HEK293 (cell line): ENCODE results near the gene KLHL15.

Experiments
- EGR2 ChIP-seq: fragments of 450-650 bp; formaldehyde crosslinking; IDR thresholded peaks from 2 replicates; pipeline ENCODE4 v1.5.1; 2016; ENCODE audit warnings: low read depth, missing biosample characterization, missing genetic modification characterization
- FEZF1 ChIP-seq: fragments of 450-650 bp; formaldehyde crosslinking; IDR thresholded peaks from 2 replicates; pipeline ENCODE4 v1.5.1; 2016; ENCODE audit warnings: missing biosample characterization, missing genetic modification characterization
- GLIS1 ChIP-seq: fragments of 450-650 bp; formaldehyde crosslinking; IDR thresholded peaks from 2 replicates; pipeline ENCODE4 v1.5.1; 2016; ENCODE audit warnings: missing biosample characterization, missing genetic modification characterization
- KLF1 ChIP-seq: fragments of 450-650 bp; formaldehyde crosslinking; IDR thresholded peaks from 2 replicates; pipeline ENCODE4 v1.5.1; 2016; ENCODE audit warnings: missing biosample characterization, missing genetic modification characterization
- WT1 ChIP-seq: fragments of 450-650 bp; formaldehyde crosslinking; IDR thresholded peaks from 2 replicates; pipeline ENCODE4 v1.5.1; 2016; ENCODE audit warnings: missing biosample characterization, missing genetic modification characterization
- ZBTB17 ChIP-seq: fragments of 450-650 bp; formaldehyde crosslinking; IDR thresholded peaks from 2 replicates; pipeline ENCODE4 v1.5.1; 2016; ENCODE audit warnings: missing biosample characterization, missing genetic modification characterization
- ZEB2 ChIP-seq: fragments of 450-650 bp; formaldehyde crosslinking; IDR thresholded peaks from 2 replicates; pipeline ENCODE4 v1.5.1; 2016; ENCODE audit warnings: missing biosample characterization, missing genetic modification characterization
- ZFP3 ChIP-seq: fragments of 450-650 bp; formaldehyde crosslinking; IDR thresholded peaks from 2 replicates; pipeline ENCODE4 v1.5.1; 2016; ENCODE audit warnings: low read depth, missing biosample characterization, missing genetic modification characterization
- ZFP69B ChIP-seq: fragments of 450-650 bp; formaldehyde crosslinking; IDR thresholded peaks from 2 replicates; pipeline ENCODE4 v1.5.1; 2016; ENCODE audit warnings: missing biosample characterization, missing genetic modification characterization
- ZNF121 ChIP-seq: fragments of 450-650 bp; formaldehyde crosslinking; IDR thresholded peaks from 2 replicates; pipeline ENCODE4 v1.5.1; 2016; ENCODE audit warnings: missing biosample characterization, missing genetic modification characterization
- ZNF211 ChIP-seq: fragments of 450-650 bp; formaldehyde crosslinking; IDR thresholded peaks from 2 replicates; pipeline ENCODE4 v1.5.1; 2016; ENCODE audit warnings: low read depth, missing biosample characterization, missing genetic modification characterization
- ZNF221 ChIP-seq: fragments of 450-650 bp; formaldehyde crosslinking; IDR thresholded peaks from 2 replicates; pipeline ENCODE4 v1.5.1; 2017; ENCODE audit warnings: missing biosample characterization, missing genetic modification characterization, borderline replicate concordance
- ZNF266 ChIP-seq: fragments of 450-650 bp; formaldehyde crosslinking; IDR thresholded peaks from 2 replicates; pipeline ENCODE4 v1.5.1; 2016; ENCODE audit warnings: missing biosample characterization, missing genetic modification characterization, low read depth
- ZNF426 ChIP-seq: fragments of 450-650 bp; formaldehyde crosslinking; IDR thresholded peaks from 2 replicates; pipeline ENCODE4 v1.5.1; 2017; ENCODE audit warnings: missing biosample characterization, missing genetic modification characterization, mild to moderate bottlenecking, inconsistent platforms, moderate library complexity
- ZNF510 ChIP-seq: fragments of 450-650 bp; formaldehyde crosslinking; IDR thresholded peaks from 2 replicates; pipeline ENCODE4 v1.5.1; 2018; ENCODE audit warnings: mild to moderate bottlenecking, missing genetic modification characterization, missing biosample characterization; ENCODE audit not compliant: insufficient replicate concordance
- ZNF521 ChIP-seq: fragments of 450-650 bp; formaldehyde crosslinking; IDR thresholded peaks from 2 replicates; pipeline ENCODE4 v1.5.1; 2017; ENCODE audit warnings: missing biosample characterization, mild to moderate bottlenecking, missing genetic modification characterization
- ZNF629 ChIP-seq: fragments of 450-650 bp; formaldehyde crosslinking; IDR thresholded peaks from 2 replicates; pipeline ENCODE4 v1.5.1; 2017; ENCODE audit warnings: missing biosample characterization, missing genetic modification characterization
- TF ChIP-seq, protein P1 (sequence below): fragments of 450-650 bp; formaldehyde crosslinking; IDR thresholded peaks from 2 replicates; pipeline ENCODE4 v1.5.1; 2017; ENCODE audit warnings: missing biosample characterization, missing genetic modification characterization
- TF ChIP-seq, protein P2 (sequence below): fragments of 450-650 bp; formaldehyde crosslinking; IDR thresholded peaks from 2 replicates; pipeline ENCODE4 v1.5.1; 2016; ENCODE audit warnings: missing biosample characterization, missing genetic modification characterization, borderline replicate concordance
- TF ChIP-seq, protein P3 (sequence below): fragments of 450-650 bp; formaldehyde crosslinking; IDR thresholded peaks from 2 replicates; pipeline ENCODE4; 2016; ENCODE audit warnings: missing biosample characterization, missing genetic modification characterization
- TF ChIP-seq, protein P4 (sequence below): fragments of 450-650 bp; formaldehyde crosslinking; IDR thresholded peaks from 2 replicates; pipeline ENCODE4 v1.5.1; 2016; ENCODE audit warnings: missing biosample characterization, missing genetic modification characterization, low read depth
- TF ChIP-seq, protein P5 (sequence below): fragments of 450-650 bp; formaldehyde crosslinking; IDR thresholded peaks from 2 replicates; pipeline ENCODE4 v1.5.1; 2016; ENCODE audit warnings: missing biosample characterization, missing genetic modification characterization
- TF ChIP-seq, protein P6 (sequence below): fragments of 450-650 bp; formaldehyde crosslinking; IDR thresholded peaks from 2 replicates; pipeline ENCODE4 v1.5.1; 2016; ENCODE audit warnings: missing biosample characterization, missing genetic modification characterization
- TF ChIP-seq, protein P7 (sequence below): fragments of 450-650 bp; formaldehyde crosslinking; IDR thresholded peaks from 2 replicates; pipeline ENCODE4 v1.5.1; 2016; ENCODE audit warnings: missing biosample characterization, missing genetic modification characterization

KLHL15 gene

DNA sequence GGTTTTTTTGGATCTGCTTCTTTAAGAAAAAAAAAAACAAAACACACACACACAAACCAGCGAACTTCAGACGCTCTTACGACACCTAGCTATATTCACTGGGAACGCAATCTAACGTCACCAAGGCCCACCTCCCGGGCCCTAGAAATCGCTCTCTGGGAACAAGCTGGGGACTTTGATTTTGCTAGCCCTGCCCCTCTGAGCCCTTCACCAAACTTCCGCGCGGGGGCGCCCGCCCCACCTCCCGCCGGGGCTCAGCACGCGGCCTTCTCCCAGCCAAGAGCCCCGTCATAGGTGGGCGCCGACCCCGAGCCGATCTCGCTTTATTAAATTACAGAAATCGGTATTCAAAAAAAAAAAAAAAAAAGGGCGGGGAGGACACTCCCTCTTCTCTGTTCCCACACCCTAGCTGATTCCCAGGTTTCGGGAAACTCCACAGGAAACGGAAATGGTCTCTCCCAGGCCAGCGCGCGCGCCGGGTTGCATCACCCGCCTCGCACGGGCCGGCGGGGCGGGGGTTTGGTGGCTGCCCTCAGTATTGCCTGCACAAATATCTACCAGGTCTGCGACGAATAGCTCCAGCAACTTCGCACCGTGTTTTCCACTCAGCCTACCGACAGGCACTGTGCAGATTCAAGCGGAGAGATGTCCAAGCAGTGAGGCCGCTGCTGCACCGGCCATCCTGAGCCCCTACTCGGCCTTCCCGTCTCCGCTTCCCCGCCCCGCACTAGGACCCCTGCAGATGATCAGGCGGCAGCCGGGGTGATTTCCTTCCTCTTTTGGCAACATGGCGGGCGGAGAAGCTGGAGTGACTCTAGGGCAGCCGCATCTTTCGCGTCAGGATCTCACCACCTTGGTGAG, 27.4 kb upstream of the KLHL15 start, which contains the start of gene EIF2S3 (continued):
- no peak for TF ChIP-seq ZNF426 (tag by site-specific recombination)
- peak; percentile 67 for TF ChIP-seq GLIS1
- no peak for TF ChIP-seq ZNF221 (tag by site-specific recombination)
- TF ChIP-seq, protein P1, sequence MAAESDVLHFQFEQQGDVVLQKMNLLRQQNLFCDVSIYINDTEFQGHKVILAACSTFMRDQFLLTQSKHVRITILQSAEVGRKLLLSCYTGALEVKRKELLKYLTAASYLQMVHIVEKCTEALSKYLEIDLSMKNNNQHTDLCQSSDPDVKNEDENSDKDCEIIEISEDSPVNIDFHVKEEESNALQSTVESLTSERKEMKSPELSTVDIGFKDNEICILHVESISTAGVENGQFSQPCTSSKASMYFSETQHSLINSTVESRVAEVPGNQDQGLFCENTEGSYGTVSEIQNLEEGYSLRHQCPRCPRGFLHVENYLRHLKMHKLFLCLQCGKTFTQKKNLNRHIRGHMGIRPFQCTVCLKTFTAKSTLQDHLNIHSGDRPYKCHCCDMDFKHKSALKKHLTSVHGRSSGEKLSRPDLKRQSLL (tag by site-specific recombination), result no peak
- TF ChIP-seq ZBTB17 (tag by site-specific recombination), result peak; percentile 97
- peak; percentile 89 for TF ChIP-seq WT1 (tag by site-specific recombination)
- peak; percentile 65 for TF ChIP-seq EGR2 (tag by site-specific recombination)
- TF ChIP-seq, protein P2, sequence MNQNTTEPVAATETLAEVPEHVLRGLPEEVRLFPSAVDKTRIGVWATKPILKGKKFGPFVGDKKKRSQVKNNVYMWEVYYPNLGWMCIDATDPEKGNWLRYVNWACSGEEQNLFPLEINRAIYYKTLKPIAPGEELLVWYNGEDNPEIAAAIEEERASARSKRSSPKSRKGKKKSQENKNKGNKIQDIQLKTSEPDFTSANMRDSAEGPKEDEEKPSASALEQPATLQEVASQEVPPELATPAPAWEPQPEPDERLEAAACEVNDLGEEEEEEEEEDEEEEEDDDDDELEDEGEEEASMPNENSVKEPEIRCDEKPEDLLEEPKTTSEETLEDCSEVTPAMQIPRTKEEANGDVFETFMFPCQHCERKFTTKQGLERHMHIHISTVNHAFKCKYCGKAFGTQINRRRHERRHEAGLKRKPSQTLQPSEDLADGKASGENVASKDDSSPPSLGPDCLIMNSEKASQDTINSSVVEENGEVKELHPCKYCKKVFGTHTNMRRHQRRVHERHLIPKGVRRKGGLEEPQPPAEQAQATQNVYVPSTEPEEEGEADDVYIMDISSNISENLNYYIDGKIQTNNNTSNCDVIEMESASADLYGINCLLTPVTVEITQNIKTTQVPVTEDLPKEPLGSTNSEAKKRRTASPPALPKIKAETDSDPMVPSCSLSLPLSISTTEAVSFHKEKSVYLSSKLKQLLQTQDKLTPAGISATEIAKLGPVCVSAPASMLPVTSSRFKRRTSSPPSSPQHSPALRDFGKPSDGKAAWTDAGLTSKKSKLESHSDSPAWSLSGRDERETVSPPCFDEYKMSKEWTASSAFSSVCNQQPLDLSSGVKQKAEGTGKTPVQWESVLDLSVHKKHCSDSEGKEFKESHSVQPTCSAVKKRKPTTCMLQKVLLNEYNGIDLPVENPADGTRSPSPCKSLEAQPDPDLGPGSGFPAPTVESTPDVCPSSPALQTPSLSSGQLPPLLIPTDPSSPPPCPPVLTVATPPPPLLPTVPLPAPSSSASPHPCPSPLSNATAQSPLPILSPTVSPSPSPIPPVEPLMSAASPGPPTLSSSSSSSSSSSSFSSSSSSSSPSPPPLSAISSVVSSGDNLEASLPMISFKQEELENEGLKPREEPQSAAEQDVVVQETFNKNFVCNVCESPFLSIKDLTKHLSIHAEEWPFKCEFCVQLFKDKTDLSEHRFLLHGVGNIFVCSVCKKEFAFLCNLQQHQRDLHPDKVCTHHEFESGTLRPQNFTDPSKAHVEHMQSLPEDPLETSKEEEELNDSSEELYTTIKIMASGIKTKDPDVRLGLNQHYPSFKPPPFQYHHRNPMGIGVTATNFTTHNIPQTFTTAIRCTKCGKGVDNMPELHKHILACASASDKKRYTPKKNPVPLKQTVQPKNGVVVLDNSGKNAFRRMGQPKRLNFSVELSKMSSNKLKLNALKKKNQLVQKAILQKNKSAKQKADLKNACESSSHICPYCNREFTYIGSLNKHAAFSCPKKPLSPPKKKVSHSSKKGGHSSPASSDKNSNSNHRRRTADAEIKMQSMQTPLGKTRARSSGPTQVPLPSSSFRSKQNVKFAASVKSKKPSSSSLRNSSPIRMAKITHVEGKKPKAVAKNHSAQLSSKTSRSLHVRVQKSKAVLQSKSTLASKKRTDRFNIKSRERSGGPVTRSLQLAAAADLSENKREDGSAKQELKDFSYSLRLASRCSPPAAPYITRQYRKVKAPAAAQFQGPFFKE (tag by site-specific recombination), result no peak; the same call in 1 of the 2 replicates
- peak; percentile 15; the same call in 1 of the 2 replicates for TF ChIP-seq ZFP69B
- TF ChIP-seq, protein P3, sequence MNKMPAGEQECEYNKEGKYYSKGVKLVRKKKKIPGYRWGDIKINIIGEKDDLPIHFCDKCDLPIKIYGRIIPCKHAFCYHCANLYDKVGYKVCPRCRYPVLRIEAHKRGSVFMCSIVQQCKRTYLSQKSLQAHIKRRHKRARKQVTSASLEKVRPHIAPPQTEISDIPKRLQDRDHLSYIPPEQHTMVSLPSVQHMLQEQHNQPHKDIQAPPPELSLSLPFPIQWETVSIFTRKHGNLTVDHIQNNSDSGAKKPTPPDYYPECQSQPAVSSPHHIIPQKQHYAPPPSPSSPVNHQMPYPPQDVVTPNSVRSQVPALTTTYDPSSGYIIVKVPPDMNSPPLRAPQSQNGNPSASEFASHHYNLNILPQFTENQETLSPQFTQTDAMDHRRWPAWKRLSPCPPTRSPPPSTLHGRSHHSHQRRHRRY, result no peak
- TF ChIP-seq ZEB2, result peak; percentile 99
- TF ChIP-seq, protein P4, sequence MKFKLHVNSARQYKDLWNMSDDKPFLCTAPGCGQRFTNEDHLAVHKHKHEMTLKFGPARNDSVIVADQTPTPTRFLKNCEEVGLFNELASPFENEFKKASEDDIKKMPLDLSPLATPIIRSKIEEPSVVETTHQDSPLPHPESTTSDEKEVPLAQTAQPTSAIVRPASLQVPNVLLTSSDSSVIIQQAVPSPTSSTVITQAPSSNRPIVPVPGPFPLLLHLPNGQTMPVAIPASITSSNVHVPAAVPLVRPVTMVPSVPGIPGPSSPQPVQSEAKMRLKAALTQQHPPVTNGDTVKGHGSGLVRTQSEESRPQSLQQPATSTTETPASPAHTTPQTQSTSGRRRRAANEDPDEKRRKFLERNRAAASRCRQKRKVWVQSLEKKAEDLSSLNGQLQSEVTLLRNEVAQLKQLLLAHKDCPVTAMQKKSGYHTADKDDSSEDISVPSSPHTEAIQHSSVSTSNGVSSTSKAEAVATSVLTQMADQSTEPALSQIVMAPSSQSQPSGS (tag by site-specific recombination), result peak; percentile 63
- TF ChIP-seq ZNF266, result 0 out of 2 replicates have a peak, but pooled peaks have one; percentile 8
- peak; percentile 22 for TF ChIP-seq ZNF121 (tag by site-specific recombination)
- no peak for TF ChIP-seq ZFP3
- no peak for TF ChIP-seq ZNF211 (tag by site-specific recombination)
- TF ChIP-seq, protein P5, sequence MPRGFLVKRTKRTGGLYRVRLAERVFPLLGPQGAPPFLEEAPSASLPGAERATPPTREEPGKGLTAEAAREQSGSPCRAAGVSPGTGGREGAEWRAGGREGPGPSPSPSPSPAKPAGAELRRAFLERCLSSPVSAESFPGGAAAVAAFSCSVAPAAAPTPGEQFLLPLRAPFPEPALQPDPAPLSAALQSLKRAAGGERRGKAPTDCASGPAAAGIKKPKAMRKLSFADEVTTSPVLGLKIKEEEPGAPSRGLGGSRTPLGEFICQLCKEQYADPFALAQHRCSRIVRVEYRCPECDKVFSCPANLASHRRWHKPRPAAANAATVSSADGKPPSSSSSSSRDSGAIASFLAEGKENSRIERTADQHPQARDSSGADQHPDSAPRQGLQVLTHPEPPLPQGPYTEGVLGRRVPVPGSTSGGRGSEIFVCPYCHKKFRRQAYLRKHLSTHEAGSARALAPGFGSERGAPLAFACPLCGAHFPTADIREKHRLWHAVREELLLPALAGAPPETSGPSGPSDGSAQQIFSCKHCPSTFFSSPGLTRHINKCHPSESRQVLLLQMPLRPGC (tag by site-specific recombination), result peak; percentile 88
- TF ChIP-seq FEZF1 (tag by site-specific recombination), result peak; percentile 70
- no peak for TF ChIP-seq ZNF521 (tag by site-specific recombination)
- peak; percentile 94 for TF ChIP-seq KLF1 (tag by site-specific recombination)
- TF ChIP-seq ZNF510 (tag by site-specific recombination), result no peak
- TF ChIP-seq ZNF629 (tag by site-specific recombination), result peak; percentile 94
- TF ChIP-seq, protein P6, sequence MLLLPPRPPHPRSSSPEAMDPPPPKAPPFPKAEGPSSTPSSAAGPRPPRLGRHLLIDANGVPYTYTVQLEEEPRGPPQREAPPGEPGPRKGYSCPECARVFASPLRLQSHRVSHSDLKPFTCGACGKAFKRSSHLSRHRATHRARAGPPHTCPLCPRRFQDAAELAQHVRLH (tag by site-specific recombination), result 0 out of 2 replicates have a peak, but pooled peaks have one; percentile 6
- TF ChIP-seq, protein P7, sequence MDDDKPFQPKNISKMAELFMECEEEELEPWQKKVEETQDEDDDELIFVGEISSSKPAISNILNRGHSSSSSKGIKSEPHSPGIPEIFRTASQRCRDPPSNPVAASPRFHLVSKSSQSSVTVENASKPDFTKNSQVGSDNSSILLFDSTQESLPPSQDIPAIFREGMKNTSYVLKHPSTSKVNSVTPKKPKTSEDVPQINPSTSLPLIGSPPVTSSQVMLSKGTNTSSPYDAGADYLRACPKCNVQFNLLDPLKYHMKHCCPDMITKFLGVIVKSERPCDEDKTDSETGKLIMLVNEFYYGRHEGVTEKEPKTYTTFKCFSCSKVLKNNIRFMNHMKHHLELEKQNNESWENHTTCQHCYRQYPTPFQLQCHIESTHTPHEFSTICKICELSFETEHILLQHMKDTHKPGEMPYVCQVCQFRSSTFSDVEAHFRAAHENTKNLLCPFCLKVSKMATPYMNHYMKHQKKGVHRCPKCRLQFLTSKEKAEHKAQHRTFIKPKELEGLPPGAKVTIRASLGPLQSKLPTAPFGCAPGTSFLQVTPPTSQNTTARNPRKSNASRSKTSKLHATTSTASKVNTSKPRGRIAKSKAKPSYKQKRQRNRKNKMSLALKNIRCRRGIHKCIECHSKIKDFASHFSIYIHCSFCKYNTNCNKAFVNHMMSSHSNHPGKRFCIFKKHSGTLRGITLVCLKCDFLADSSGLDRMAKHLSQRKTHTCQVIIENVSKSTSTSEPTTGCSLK, result no peak
